Hematopoietic multipotent progenitor cell treated with erythropoietin and hydrocortisone succinate and interleukin-3 and kit ligand, for 8 days (in vitro differentiated cells): ENCODE results near the gene LRCOL1.

Experiments
- DNase-seq: peaks from one replicate; pipeline ENCODE4 v3.0.0-alpha.2; 2015

LRCOL1 gene

DNA sequence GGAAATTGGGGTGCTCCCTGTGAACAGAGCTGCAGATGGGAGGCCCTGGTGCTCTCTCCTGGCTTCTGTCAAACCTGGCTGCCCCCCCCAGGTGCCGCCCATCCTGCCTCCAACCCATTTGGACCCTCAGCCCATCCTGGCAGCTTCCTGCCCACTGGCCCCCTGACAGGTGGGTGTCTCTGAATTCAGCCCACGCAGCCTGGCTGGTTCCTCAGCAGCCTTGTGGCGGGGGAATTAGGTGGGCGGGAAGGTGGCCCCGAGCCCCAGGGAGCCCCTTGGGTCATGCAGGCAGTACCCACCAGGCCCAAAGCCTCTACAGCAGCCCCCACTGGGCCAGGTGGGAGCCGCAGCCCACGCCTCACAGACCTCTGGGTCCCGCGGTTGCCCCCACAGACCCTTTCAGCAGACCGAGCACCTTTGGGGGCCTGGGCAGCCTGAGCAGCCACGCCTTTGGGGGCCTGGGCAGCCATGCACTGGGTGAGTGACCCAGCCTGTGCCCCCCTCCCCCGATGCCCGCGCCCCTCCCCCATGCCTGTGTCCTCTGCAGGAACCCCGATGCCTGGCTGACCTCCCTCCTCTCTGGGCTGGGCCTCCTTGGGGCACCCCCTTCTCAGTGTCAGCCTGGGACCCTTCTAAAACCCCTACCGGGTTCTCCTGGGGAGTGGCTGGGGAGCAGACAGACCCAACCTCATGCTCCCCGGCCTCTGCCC lies 28.9 kb downstream of the LRCOL1 start:
- no peak for DNase-seq

DNA sequence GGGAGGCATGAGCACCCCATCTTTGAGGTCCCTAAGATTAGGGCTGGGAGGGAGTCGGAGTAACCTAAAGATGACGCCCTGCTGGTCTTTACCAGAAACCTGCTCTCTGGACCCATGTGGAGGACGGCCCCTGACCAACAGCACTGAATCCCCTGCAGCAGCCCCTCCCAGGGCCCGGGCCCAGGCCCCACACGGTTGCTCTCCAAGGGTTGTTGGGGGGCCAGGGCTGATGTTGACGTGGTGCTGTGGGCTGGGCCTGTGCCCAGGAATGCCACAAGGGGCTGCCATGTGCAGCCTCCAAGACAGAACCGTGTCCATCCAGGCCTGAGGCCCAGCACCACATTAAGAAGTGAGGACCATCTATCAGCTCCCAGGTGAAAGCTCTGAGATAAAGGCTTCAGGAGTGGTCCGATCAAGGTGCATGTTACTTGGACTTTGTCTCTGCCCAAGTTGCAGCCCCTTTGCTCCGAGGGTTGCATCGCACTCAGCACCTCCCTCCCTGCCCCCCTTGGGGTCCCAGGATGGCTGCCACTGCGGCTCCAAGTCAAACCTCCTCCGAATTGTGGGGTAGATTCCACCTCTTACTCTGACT lies 29.6 kb downstream of the LRCOL1 start:
- no peak for DNase-seq

DNA sequence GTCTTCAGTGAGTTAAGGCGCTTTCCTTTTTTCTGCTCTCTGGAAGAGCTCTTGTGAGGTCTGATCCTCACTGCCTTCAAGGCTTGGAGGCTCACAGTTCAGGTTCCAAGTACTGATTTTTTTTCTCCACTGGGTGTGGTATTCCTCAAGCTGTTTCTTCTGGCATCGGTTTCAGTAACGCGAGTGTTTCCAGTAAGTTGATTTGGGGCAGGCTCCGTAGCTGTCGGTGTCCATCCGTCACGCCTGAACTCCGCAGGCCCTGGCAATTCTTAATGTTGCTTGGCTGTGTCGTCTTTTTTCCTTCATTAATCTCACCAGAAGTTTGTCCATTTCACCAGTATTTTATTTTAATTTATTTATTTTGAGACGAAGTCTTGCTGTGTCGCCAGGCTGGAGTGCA lies 30.6 kb downstream of the LRCOL1 start:
- no peak for DNase-seq

DNA sequence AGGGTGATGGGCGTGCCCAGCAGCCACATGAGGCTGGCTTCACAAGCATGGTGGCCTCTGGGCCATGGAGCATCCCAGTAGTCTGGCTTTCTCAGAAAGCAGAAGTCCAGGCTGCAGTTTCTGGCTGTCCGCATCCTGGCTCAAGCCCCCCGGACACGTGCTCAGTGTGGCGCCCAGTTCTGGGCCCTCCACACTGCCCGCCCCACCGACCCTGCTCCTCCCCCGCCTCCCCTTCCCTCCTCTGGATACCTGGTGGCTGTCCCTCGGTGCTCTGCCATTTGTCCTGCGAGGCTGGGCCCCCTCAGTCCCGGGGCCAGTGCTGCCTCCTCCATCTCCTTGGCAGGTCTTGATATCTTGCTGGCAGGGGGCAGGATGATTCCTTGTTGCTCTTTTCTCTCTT lies 31.6 kb downstream of the LRCOL1 start:
- no peak for DNase-seq

DNA sequence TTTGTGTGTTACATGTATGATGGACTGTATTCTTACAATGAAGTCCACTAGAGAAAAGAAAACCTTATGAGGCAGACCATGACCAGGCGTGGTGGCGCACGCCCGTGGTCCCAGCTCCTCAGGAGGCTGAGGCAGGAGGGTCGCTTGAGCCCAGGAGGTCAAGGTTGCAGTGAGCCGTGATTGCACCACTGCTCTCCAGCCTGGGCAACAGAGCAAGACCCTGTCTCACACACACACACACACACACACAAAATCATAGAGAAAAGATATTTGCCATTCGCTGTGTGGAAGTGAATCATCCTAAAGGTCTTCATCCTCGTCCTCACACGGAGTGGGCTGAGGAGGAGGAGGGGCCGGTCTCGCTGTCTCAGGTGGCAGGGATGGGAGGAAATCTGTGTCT lies 32.3 kb downstream of the LRCOL1 start:
- no peak for DNase-seq

DNA sequence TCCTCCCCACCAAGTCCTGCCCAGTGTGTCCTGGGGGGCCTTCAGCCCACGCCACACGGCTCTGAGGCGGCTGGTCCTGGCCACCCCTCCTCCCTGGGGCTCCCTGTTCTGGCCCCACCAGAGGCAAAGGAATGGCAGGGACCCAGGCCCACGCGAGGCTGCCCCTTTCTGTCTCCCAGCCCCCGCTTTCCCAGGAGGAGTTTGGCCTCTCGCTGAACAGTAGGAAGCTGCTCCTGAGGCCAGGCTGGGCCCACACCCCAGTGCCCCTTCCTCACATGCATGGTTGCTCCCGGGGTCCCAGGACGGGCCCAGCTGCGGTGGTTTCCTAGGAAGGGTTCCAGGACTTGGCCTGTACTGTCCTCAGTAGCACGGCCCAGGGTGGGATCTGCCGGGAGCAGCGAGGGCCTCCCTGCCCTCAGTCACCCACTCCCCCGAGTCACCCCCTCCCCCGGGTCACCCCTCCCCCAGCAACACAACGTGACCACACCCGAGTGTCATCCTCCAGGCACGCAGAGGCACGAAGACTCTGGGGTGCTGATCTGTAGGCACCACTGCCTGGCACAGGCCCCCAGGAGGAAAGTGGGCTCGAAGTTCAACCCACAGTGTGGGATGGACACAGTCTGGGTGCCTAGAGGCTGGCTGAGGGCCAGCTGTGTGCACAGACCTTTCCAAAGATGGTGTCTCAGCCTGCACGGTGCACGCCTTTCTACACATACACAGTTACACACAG lies 33.0 kb downstream of the LRCOL1 start:
- DNase-seq = no peak

DNA sequence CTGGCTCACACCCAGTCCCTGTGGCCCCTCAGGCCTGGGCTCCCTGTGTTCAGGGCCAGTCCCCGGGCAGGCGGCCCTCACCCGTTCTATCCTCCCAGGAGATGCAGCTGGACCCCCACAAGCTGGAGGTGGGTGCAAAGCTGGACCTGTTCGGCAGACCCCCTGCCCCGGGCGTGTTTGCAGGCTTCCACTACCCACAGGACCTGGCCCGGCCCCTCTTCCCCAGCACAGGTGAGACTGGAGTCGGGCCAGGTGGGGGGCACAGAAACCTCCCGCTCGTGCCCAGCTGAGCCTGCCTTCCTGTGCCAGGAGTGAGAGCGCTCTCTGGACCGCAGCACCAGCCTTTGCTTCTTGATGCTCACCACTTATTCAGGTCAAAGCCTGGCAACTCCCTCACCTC lies 33.7 kb downstream of the LRCOL1 start:
- DNase-seq = no peak

DNA sequence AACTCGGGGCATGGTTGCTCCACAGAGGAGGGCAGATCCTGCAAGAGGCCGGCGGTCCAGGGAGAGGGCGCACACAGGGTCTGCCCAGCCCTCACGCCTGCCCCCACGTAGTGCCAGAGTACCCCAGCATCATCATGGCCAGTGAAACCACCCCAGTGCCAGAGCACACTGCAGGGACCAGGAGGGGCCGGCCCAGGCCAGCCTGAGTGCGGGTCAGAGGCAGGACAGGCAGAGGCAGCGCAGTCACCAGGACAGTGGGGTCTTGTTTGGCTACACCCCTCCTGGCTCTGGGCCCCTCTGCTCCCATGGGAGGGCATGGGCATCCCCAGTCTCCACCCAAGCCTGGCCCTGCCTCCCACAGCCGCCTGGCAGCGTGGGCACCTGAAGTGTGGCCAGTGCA lies 34.7 kb downstream of the LRCOL1 start:
- DNase-seq = no peak

DNA sequence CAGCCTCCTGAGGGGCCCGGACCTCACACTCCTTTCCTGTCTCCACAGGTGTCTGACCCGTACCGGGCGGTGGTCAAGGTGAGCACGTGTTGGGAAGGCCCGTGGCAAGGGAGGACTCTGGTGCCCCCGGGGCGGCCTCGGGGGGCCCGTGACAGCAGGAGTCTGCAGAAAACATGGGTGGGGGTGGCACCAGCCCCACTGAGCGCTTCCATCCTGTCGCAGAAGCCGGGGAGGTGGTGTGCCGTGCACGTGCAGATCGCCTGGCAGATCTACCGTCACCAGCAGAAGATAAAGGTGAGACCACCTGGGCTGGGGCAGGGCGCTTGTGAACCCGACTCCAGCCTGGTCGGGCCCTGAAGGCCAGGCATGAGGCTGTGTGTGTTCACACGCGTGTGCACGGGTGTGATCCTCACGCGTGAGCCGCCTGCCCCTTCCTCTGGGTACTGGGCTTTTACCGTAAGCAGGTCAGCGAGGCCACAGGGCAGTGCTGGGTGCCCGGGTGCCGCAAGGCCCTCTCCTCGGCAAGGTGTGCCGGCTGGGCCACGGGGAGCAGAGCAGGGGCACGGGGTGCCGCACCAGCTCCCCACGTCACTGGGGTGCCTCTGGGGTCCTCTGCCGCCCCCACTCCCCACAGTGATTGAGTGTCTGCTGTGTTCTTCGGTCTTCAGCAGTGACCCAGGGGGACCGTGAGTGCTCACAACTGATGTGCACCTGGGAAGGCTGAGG lies 35.9 kb downstream of the LRCOL1 start:
- no peak for DNase-seq

DNA sequence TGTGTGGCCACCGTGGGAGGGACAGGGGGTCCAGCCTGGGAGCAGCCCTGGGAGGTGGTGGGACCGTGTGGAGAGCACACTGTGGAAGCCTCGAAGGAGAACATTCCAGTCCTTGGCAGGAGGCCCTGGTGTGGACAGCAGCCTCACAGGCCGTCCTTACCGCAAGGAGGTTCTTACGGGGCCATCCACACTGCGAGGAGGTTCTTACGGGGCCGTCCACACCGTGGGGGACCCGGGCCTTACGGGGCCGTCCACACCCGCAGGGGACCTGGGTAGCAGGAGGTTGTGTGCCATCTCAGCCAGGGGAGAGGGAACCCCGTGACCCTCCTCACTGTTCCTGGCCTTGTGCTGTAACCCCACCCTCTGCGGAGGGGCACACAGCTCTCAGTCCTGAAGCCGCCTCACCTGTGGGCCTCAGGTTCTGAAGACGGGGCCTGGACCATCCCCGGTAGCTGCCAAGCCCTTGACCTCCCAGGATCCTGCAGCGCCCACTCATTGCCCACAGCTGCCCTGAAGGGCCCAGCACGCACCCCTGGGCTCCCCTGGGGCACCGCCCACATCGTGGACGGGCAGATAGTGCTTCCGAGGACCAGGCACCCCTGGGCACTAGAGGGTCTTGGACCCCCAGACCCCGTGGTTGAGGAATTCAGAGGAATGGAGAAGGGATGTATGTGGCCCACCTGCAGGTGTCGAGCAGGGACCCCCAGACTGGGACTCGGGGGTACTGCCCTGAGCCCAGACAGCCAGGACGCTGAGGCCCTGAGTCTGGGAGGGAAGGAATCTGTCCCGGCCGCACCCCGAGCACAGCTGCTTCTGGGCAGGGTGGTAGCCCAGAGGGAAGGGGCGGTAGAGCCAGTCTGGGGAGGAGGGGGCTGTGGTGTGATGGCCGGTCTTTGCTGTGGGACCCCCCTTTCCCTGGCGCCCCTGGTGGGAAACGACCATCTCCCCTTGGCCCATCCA lies 37.3 kb downstream of the LRCOL1 start:
- DNase-seq = no peak

DNA sequence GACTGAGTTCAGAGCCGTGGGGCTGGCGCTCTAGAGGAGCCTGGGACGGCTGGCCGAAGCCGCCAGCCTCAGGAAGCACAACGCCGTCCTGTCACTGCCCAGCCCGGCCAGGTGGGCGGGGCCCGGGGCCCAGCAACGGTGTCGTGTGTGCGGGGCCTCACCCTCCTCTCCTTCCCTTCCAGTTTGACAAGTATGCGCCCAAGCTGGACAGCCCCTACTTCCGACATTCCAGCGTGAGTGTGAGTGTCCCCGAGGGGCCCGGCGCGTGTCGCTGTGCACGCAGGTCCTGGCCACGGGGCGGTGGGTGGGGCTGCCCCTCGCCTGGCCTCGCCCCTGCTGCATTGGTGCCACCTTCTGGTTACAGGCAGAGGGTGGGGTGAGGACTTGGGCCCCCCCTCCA lies 38.3 kb downstream of the LRCOL1 start:
- no peak for DNase-seq

DNA sequence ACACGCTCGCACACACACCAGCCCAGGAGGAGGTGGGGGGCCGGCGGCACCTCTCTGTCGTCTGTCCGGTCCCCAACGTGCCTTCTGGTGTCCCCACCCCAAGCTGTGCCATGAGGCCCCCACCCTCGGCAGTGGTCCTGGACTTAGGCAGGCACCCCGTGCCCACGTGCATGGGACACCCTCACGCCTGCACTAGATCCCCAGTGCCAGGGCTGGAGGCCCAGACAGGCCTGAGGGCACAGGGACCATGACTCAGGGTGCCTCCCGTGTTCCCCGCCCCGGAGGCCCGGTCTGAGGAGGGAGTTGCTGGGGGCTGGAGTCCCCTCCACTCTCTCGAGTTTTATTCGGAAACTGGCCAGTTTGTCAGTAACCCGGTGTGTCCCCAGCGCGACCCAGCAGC lies 38.8 kb downstream of the LRCOL1 start:
- DNase-seq = no peak

DNA sequence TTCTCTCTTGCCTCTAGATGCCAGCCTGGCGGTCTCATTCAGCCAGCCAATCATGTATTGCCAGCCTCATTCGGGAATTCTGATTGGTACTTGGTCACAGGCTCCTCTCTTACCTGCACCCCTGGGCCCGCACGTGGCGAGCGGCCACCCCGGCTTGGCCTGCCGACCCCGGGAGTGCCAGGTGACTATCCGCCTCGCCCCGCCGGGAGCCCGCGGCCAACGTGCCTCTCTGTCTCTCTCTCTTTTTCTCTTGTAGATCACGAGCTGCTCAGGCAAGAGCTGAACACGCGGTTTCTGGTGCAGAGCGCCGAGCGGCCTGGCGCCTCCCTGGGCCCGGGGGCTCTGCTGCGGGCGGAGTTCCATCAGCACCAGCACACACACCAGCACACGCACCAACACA lies 39.3 kb downstream of the LRCOL1 start:
- no peak for DNase-seq

DNA sequence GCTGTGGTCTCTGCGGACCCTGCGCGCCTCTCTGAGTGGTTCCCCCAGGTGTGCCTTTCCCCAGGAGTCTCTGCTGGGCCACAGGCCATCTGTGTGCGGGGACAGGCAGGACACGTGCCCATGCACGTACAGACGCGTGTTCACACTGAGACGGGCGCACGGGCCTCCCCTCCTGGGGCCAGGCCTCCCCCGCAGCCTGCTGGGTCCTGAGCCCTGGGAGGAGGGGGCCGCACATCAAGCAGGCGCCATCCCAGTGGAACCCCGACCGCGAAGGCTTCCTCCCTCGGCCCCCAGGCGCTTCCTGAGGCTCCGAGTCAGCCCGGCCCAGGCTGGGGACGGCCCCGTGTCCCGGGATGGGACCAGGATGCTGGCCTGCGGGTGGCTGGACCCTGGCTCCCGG lies 39.7 kb downstream of the LRCOL1 start:
- no peak for DNase-seq

DNA sequence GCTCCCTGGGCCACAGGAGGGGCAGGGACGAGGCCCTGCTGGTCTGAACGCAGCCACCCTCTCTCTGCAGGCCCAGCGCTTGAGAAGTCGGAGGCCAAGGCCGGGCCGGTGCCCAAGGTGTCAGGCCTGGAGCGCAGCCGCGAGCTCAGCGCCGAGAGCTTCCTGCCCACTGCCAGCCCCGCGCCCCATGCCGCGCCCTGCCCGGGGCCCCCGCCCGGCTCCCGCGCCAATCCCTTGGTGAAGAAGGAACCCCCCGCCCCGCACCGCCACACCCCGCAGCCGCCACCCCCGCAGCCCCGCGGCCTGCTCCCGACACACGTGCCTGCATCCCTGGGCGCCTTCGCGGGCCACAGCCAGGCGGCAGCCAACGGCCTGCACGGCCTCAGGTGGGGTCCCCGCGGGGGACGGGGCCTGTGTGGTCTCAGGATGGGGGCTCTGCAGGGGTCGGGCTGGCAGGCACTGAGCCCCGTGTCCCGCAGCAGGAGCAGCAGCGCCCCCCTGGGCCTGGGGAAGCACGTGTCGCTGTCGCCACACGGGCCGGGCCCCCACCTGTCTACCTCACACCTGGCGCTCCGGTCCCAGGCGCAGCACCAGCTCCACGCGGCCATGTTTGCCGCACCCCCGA lies 40.4 kb downstream of the LRCOL1 start:
- DNase-seq = no peak

DNA sequence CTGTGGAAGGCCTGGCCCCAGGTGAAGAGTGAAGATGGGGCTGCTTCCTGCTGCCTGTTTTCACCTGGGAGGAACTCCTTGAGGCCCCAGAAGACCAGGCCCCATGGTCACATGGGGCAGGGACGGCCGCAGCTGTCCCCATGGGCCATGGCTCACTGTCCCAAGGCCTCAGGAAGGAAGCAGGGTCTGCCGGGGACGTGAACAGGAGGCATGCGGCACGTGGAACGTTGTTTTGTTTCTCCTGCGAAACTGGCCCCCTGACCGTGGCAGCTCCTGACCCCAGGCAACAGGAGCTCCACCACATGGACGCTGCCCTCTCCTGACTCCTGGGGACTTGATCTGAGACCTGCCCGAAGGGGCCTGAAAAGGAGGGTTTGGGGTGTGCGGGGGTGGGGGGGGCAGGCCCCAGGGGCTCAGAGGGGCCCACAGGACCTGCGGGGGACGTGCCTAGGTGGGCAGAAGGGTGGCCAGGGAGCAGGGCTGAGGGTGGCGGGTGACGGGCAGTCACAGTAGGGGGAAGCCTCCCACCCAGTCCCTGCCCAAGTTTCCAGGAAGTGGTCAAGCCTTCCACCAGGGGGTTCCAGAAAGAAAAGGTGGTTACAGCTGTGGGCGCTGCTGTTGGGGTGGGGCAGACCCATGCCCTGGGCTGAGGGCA lies 41.4 kb downstream of the LRCOL1 start:
- no peak for DNase-seq

DNA sequence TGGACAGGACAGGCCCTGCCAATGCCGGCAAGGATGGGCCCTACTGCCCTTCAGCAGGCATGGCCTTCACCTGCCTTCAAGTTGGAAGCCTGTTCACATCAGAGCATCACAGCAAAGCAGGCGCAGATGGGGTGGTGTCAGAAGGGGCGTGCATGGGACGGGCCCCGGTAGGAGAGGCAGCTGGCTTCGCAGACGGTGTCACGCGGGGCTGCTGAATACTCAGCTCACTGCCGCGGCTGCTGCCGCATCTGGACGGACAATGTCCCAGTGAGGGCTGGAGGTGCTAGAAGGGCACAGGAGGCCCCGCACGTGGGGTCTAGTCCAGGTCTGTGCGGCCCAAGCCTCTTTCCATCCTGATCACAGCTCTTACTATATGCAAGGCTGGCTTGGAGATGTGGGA lies 42.1 kb downstream of the LRCOL1 start:
- DNase-seq = no peak

DNA sequence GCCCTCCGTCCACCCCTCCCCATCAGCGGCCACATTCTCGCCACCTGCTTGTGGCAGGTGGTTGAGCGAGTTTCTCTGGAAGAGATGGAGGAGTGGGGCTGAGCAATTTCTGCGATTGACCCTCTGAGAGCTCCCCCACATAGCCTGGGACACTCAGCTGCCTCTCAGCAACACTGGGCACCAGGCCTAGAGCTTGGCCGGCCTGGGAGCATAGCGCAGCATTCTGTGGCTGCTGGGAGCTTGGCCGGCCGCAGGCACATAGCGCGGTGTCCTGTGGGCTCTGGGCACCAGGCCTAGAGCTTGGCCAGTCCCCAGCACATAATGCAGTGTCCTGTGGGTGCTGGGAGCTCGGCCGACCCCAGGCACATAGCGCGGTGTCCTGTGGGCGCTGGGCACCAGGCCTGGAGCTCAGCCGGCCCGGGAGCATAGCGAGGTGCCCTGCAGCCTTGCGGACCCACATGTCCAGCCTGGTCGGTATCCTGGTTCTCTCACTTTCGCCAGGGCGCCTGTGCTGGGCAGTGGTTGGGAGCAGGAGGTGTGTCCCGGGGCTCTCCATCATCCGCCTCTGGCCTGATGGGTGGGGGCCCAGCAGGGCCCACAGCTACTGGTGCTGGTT lies 43.8 kb downstream of the LRCOL1 start:
- no peak for DNase-seq

DNA sequence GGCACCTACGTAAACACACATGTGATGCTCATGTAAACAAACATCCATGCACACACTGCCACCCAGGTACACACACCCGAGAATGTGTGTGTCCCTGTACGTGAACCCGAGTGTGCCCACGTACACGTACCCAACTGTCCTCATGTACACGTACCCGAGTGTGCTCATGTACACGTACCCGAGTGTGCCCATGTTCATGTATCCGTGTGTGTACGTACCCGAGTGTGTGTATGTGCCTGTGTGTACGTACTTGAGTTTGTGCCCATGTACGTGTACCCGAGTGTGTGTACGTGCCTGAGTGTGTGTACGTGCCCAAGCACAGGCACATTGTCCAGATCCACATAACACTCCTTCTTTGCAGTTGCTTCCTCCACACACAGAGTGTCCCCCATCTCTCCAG lies 45.0 kb downstream of the LRCOL1 start:
- DNase-seq = no peak

DNA sequence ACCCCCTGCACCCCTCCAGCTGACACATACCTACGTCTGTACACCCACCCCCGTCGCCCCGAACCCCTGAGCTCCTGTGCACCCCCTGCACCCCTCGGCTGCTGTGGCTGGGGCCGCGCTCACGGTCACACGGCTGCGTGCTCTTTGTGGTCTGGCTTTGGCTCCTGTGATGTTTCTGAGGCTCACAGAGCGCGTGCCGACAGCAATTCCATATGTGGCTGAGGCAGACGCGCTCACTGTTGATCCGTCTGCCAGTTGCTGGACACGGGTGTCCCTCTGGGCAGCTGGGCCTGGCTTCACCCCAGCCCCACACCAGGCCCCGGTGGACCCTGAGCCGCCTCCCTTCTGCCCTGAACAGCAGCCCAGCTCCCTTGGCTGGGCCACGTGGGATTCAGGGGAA lies 46.5 kb downstream of the LRCOL1 start:
- DNase-seq = no peak

DNA sequence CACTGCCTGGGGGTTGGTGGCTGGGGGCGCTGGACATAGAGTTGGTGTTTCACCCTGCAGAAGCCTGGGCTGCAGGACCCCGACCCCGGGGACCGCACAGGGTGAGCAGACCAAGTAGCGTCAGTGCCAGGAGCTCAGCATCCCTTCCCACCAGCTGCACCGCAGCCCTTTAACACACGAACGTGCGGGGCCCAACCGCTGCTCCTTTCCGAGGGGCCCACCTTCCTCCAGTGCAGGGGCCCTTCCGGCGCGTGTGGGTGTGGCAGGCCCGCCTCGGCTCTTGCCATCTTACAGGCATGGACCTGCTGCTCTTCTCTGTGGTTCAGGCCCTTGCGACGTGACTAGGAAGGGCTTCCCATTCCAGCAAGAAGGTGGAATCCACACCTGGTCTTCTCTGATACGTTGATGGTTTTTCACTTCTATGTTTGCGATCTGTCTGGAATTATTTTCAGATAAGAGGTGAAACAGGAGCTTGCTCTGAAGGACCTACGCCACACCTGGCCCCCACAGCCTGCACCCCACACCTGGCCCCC lies 47.8 kb downstream of the LRCOL1 start:
- no peak for DNase-seq
